GM18505 (cell line): Measurements from ENCODE around the gene ANKEF1.

Experiments
- ATAC-seq: cut with Tn5 transposase; IDR thresholded peaks from one replicate; pipeline ENCODE4 v1.9.1; 2021; ENCODE audit not compliant: unreplicated experiment
- POLR2A ChIP-seq: IDR thresholded peaks from 4 replicates; pipeline ENCODE4 v1.6.1; 2011; ENCODE audit warnings: borderline replicate concordance; ENCODE audit not compliant: insufficient read depth, insufficient read length; ENCODE audit errors: extremely low read depth

Gene ANKEF1

DNA sequence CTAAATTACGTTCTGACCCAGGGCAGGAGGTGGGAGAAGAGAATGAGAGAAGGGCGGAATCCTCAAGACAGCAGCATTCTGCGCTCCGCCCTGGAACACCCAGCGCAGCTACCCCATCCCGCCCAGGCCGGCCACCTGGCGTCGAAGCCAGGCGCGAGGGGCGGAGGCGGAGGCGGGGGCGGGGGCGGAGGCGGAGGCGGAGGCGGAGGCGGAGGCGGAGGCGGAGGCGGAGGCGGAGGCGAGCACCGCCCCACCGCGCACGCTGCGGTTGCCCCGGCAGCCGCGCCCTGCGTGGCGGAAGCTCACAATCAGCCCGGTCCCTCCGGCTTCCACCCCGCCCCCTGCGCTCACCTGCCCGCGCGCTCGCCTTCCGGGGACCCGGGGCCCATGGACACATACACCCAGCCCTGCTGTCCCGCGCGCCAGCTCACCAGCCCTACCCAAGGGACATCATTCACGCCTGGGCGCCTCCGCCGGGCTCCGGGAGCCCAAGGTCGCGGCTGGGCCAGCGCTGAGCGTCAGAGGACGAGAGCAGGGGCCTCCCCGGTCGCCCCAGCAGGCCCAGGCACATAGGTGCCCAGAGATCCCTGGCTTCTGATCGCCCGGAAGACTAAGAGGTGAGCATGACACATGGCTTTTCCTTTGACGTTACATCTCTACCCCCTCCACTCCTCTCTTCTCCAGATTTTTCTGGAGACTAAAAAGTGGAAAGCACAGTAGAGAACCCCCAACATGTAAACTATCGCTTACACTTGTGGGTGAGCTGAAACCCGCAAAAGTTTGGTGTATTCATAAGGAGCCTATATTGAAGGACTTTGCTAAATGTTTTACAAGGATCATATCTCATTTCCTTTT, at the start of gene ANKEF1:
Gene ANKEF1, plus strand, starts transcription at position 271 of the 855 bp plus-strand sequence. CDS start 3,315 bp downstream, outside the sequence.
- peak; percentile 97 for ATAC-seq
- no peak for TF ChIP-seq POLR2A

DNA sequence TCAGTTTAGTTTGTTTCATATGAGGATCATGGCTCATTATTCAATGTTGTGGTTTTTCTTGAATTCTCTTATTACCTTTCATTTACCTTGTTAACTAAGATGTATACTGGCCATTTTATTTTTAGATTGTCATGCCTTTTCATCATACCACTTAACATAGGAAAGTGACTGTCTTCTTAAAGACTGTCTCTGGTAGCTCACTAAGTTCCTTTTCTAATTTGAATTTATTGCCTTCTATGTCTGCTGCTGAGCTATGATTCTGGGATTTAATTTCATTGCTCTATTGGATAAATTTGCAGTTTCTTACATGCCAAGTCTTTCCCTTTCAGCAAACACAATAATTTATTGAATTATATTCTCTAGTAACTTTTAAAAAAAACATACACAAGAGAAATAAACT, 49.5 kb upstream of the ANKEF1 start:
- ATAC-seq: no peak
- no peak for TF ChIP-seq POLR2A

DNA sequence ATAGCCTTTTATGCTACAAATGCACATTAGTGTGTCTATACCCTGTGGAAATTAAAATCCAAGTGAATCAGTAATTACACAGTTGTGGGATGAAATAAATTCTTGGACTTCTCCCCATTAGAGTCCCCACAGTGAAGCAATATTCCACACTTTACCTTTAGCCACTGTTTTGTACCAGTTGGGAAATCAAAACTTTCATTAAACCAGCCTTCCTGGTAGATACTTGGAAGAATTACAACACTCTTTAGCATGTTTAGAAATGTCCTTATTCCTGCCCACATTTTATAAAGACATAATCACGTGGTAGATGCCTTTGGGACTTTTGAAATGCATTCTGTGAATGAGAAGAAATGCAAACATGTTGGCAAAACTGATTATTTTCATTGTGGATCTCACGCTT, 49.0 kb upstream of the ANKEF1 start:
- no peak for ATAC-seq
- no peak for TF ChIP-seq POLR2A

DNA sequence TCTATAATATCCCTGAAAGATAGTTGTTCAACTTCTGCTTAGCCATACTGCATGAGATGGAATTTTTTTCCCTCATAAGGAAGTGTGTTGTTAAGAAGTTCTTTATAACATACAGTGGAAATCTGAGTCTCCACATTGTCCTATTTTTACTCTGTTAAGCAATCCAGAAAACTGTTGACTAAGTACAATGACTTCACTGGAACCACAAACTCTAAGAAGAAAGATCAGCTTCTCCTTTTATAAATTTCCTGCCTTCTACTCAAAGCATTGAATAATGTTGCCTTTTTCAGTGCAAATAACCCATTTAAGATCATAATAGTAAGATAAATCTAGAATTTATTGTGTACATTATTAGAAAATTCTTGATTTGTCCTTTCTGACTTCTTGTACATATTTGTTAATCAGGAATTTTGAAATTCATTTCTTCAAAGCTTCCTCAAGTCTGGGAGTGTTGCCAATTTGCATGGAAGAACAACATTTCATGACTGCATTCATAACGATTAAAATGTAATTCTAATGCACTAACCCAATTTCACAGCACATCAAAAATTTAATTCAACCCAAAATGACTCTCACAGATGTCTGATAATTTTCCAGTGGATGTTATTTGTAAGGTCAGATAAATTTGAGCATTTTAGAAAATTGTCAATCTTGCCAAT, 45.6 kb upstream of the ANKEF1 start:
- ATAC-seq: no peak
- TF ChIP-seq POLR2A: no peak

DNA sequence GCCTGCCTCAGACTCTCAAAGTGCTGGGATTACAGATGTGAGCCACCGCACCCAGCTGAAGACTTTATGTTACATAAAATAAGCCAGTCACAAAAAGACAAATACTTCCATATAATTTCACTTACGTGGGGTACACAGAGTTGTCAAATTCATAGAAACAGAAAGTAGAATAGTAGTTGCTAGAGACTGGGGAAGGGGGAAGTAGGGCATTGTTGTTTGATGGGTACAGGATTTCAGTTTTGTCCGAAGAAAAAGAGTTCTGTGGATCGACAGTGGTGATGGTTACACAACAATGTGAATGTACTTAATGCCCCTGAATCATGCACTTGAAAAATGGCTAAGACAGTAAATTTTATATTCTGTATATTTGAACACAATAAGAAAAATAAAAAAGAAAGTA, 41.6 kb upstream of the ANKEF1 start:
- ATAC-seq: no peak
- TF ChIP-seq POLR2A: no peak

DNA sequence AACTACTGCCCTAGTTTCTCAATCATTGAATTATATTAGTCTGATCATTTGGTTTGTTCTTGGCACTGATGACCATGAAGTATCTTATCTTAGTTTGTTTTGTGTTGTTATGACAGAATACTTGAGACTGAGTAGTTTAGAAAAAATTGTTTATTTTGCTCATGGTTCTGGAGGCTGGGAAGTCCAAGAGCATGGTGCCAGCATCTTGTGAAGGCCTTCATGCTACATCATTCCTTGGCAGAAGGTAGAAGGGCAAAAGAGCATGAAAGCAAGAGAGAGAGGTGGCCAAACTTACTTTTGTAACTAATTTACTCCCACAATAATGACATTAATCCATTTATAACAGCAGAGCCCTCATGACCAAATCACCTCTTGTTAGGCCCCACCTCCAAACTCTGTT, 40.1 kb upstream of the ANKEF1 start:
- TF ChIP-seq POLR2A: no peak
- ATAC-seq: no peak

DNA sequence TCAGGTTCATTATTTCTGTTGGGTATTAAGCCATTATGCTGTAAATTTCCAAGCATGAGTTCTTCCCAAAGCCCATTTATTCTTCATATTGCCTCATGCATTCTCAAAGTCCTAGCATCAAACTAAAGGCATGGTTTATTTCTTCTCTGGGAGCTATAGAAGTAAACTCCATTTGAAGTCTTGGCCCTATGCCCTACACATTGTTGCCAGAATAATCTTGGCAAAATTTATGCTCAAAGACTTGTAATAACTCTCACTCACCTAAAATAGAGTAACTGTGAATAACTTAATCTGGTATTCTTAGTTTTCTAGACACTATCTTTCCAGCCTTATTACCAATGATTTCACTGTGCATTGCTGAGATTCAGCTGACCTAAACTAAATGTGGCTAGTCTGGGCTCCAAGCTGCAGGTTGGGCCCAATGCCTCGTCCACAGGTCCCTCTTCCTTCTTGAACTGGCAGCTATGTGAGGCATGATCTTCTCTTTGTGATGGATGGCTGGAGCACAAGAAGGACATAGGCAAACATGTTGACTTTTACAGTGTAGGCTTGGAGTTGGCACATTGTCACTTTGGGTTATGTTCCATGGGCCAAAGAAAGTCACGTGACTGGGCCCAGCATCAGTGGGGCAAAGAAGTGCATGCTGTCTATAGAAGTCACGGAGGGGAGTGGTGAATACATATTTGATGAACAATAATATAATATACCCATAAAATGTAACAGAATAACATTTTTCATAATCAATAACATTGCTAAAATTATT, 39.1 kb upstream of the ANKEF1 start:
- no peak for TF ChIP-seq POLR2A
- no peak for ATAC-seq

DNA sequence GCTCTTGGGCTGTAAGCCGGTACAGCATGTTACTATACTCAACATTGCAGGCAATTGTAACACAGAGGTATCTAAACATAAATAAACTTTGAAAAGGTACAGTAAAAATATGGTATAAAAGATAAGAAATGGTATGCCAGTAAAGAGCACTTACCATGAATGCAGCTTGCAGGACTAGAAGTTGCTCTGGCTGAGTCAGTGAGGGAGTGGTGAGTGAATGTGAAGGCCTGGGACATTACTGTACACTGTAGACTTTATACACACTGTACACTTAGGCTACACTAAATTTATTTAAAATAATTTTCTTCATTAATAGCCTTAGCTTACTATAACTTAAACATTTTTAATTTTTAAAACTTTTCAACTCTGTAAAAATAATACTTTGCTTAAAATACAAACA, 37.8 kb upstream of the ANKEF1 start:
- TF ChIP-seq POLR2A: no peak
- ATAC-seq: no peak

DNA sequence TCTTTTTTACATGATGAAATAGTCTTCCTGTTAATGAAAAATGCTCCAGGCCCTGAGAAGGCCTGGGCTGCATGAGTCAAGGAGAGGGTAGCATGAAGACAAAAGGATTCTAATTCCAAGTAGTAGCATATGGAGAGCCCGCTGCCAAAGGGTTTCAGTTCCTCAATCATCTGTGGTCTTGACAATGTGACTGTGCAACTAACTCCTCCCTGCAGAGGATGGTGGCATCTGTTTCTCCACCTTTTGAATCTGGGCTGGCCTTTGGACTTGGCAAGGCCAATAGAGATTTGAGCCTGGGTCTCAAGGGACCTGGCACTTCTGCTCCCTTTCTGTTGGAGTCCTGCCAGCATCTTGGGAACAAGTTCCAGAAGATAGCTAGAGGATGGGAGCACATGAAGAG, 35.1 kb upstream of the ANKEF1 start:
- TF ChIP-seq POLR2A: no peak
- ATAC-seq: no peak

DNA sequence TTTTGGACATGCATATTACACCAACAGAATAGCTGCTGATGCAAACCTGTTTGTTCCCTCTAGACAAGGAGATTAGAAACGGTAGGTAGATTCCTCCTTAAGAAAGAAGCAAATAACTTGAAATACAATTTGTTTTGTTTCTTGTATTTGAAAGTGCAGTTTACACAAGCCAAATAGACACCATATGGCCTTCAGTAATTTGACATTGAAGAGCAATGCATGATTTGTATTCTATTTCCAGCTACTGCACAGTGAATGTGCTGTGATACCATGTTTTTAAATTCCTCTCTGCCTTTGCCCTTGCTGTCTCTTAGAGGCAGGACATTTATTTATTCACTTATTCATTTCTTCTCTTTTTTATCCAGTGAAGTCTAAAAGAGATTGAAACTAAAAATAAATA, 31.9 kb upstream of the ANKEF1 start:
- ATAC-seq: no peak
- no peak for TF ChIP-seq POLR2A

DNA sequence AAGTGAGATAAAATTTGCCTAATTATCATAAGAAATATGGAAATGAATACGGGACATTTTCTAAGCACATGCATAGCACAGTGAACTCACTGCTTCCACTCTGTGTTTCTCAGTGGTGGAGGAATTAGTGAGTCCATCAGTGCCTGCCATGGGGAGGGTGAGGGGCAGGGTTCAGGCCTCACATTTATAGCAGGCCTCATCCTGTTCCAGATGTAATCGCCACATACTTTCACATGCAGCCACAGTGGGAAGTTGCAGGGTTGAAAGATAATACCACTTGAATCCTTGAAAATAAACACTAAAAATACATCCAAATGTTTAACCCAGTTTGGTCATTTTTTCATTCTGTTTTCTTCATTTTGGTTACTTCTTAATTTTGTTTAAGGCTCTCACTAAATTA, 29.9 kb upstream of the ANKEF1 start:
- TF ChIP-seq POLR2A: no peak
- no peak for ATAC-seq

DNA sequence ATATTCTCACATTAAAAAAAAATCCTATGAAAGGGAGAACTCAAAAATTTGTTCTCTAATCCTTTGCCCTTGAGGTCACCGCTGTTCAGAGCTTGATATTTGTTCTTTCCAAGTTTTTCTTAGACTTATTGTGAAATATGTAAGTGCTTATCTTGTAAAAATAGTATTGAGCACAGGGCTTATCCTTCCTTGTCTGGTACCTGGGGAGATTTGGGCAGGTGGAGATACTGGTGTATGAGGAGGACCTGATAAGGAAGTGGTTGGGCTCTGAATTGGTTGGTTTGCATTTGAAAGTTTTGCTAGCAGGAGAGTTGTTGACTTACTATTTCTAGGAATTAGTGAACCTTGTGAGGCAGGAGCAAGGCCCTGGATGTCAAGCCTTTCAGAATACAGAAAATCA, 28.9 kb upstream of the ANKEF1 start:
- no peak for TF ChIP-seq POLR2A
- ATAC-seq: no peak

DNA sequence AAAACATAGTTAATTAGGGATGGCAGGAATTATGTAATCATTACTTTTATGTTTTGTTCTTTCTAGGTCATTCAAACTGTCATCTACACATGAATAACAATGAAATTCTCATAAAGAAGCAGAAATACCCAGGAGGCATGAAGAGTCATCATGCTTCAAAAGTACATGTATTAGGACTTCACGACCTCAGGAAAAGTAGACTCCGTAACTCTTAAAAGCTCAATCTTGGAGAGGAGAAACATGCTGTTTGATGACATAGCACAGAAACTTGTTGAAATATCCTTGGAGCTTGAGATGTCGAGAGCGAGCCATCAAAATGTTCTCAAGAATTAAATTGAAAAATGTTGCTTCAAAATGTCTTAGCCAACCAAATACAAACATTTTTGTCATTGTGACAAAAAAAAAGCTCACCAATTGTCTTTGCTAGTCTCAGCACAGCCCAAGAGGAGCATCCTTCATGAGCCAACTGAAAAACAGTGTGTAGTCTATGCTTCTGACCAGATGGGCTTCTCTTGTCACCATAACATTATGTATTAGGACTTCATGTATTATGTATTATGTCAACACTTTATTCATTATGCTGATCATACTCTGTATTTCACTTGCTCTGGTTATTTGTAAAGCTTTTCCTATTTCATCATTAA, 28.2 kb upstream of the ANKEF1 start:
- no peak for ATAC-seq
- TF ChIP-seq POLR2A: no peak
